ENCODE data around the gene FAP. TPM values are rescaled to one million over a fixed set of nuclear protein-coding genes. Genes with fewer than 3 reads are reported as not detected.

Gene FAP
- total and polyA plus RNA-seq, 2 of the 4 experiments (the other 2 are of a cell fraction): 71.0 to 95.0 TPM

GRCh38 chr2:162148956-162149355 is 94.3 kb downstream of the FAP start:
- no peaks in the 10 kb centered on the region for H3K36me3 ChIP-seq (ENCODE audit: control insufficient read depth, insufficient read depth, low read length)
- no peak overlapping the region for H2AFZ ChIP-seq (replicated peaks; ENCODE audit: low read length, poor library complexity)
- no peak for DNase-seq
- H2BK20ac ChIP-seq (ENCODE audit: low read depth, low read length): no peak overlapping the region
- TF ChIP-seq CHD1 (IDR thresholded peaks at IDR 0.05; ENCODE audit: low read depth, low read length) (no peak), RAD21 (IDR thresholded peaks at IDR 0.05; ENCODE audit: low read length) (no peak), USF2 (IDR thresholded peaks at IDR 0.05; ENCODE audit: low read depth, low read length) (no peak), MAFK (IDR thresholded peaks at IDR 0.05; ENCODE audit: low read depth, low read length) (no peak), CTCF (conservative IDR thresholded peaks at IDR 0.05; ENCODE audit: low read depth, low read length) (no peak), POLR2A (IDR thresholded peaks at IDR 0.05; ENCODE audit: low read depth, low read length) (no peak), CEBPB (IDR thresholded peaks at IDR 0.05; ENCODE audit: low read depth, low read length) (no peak), RFX5 (IDR thresholded peaks at IDR 0.05; ENCODE audit: low read depth, low read length) (no peak)
- H2AK5ac ChIP-seq (ENCODE audit: low read depth, low read length): no peak overlapping the region
- dilution Hi-C loops (cut with HindIII; ENCODE audit: low sequenced_read_pairs, unreplicated experiment) (no loop called here), in situ Hi-C loops (cut with MboI; ENCODE audit: low sequenced_read_pairs) (no loop called here), intact Hi-C loops (cut with micrococcal nuclease) (no loop called here)
- no peak overlapping the region for H3K14ac ChIP-seq (replicated peaks; ENCODE audit: low read depth, low read length)
- H3K18ac ChIP-seq (ENCODE audit: low read depth, low read length): no peak overlapping the region
- no peak overlapping the region for H3K56ac ChIP-seq (ENCODE audit: extremely low read depth, insufficient read depth, low read length)
- no peak overlapping the region for H4K8ac ChIP-seq (ENCODE audit: low read depth in 2 of 2, low read length in 2 of 2)
- no peak overlapping the region for H3K4me3 ChIP-seq (ENCODE audit: insufficient read depth, low read depth, low read length)
- no TSS peak for BruUV-seq (replicated peaks)
- H3K27me3 ChIP-seq (ENCODE audit: control insufficient read depth, insufficient read depth, low read length): no peaks in the 10 kb centered on the region
- peaks cover 2% of the 10 kb centered on the region; the same call in 1 of the 2 replicates for H3K9me1 ChIP-seq (ENCODE audit: insufficient read depth, low read length)
- no peak overlapping the region for H3K4me2 ChIP-seq (ENCODE audit: low read depth, low read length)
- peaks cover 5% of the 10 kb centered on the region; the same call in 1 of the 2 replicates for H3K4me1 ChIP-seq (ENCODE audit: control insufficient read depth, insufficient read depth, low read length)
- ATAC-seq (ENCODE audit: low read depth): no peak
- no peak overlapping the region for H3K27ac ChIP-seq (ENCODE audit: insufficient read depth, low read length)
- ChIA-PET CTCF (interaction anchor here (1.3 kb wide), 1 partner anchor 149 kb away, joined by 5 read pairs; no protein-coding TSS in a partner anchor), POLR2A (ENCODE audit: unreplicated experiment) (no interaction called here)
- H2BK120ac ChIP-seq (ENCODE audit: low read depth, low read length): no peak overlapping the region
- no peaks in the 10 kb centered on the region for H3K9me3 ChIP-seq (ENCODE audit: control insufficient read depth, insufficient read depth, low read length)
- no peak overlapping the region for H2BK15ac ChIP-seq (ENCODE audit: low read depth, low read length)
- H4K5ac ChIP-seq (ENCODE audit: low read depth, low read length): no peak overlapping the region
- no peaks in the 10 kb centered on the region for H3K79me1 ChIP-seq (ENCODE audit: low read depth in 1 of 2, low read length in 2 of 2)
- H2AK9ac ChIP-seq (replicated peaks; ENCODE audit: low read depth, low read length, poor library complexity): no peak overlapping the region
- no peak overlapping the region for H2BK5ac ChIP-seq (ENCODE audit: low read depth, low read length, poor library complexity, severe bottlenecking)
- H3K9ac ChIP-seq (ENCODE audit: low read depth, low read length): no peak overlapping the region
- no peak overlapping the region for H3K23ac ChIP-seq (ENCODE audit: low read depth, low read length)
- no peaks in the 10 kb centered on the region for H4K20me1 ChIP-seq (ENCODE audit: insufficient read depth, low read length)
- no peak overlapping the region for H4K91ac ChIP-seq (ENCODE audit: insufficient read depth, low read depth, low read length)
- no peak overlapping the region for H3K4ac ChIP-seq (ENCODE audit: low read depth, low read length)
- no CpG with 5 or more reads among the region's 3 CpGs for WGBS, 2 experiments (ENCODE audit: extremely low coverage in 2 of 2, insufficient read length in 1 of 2)

All from IMR-90 (cell line).